Stimulated activated CD8-positive, alpha-beta memory T cell treated with anti-CD3 and anti-CD28 coated beads, Interleukin-4, amount 100 ng/mL, for 24 hours (primary cell): ENCODE results near the gene SEC16A.

Source experiments
- DNase-seq: peaks from one replicate; pipeline ENCODE4 v3.0.0-alpha.2; 2020; ENCODE audit warnings: low read depth

The SEC16A gene

GRCh38 chr9:136517950-136518349, 35.1 kb upstream of the SEC16A start:
- DNase-seq = no peak

DNA sequence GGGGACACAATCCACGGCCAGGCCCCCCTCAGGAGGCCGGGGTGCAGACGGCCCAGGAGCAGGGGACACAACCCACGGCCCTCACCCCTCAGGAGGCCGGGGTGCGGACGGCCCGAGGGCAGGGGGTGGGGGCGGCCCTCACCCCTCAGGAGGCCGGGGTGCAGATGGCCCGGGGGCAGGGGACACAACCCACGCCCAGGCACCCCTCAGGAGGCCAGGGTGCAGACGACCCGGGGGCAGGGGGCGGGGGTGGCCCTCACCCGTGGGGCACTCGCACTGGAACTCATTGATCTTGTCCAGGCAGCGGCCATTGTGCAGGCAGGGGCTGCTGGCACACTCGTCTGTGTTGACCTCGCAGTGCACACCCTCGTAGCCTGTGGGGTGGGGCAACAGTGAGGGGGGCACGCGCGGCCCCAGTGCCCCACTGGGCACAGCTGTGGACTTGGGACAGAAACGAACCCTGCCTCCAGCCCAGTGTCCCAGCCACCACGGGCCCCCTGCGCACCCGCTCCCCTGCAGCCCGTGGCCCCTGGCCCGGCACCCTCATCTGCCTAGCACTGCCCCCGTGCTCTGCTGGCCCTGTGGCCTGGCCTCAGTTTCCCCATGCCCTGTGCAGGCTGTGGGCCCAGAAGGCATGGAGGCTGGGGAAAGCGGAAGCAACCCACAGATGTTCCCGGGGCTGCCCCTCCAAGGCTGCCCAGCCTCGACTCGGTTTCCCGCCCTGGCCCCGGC, 34.3 kb upstream of the SEC16A start:
- no peak for DNase-seq

DNA sequence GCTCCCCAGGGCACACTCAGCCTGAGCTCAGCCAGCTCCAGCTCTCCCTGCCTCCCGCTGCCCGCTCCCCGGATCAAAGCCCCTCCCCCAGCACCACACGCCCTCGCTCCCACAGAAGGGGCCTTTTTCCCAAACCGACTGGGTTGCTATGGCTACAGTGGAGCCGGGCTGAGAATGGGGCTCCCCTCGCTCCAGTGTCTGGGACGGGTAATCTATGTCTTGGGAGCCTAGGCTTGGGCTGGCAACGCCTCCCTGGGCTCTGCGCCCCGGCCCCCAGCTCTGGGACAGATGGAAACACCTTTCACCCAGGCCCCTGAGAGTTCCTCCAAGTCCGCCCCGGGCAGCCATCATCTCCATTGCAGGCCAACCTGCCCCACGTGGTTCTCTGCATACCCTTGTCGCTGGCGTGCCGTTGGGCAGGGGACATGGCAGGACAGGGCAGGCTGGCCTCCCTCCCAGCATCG, 33.4 kb upstream of the SEC16A start:
- DNase-seq = no peak

GRCh38 chr9:136515276-136515675, 32.4 kb upstream of the SEC16A start:
- no peak for DNase-seq

DNA sequence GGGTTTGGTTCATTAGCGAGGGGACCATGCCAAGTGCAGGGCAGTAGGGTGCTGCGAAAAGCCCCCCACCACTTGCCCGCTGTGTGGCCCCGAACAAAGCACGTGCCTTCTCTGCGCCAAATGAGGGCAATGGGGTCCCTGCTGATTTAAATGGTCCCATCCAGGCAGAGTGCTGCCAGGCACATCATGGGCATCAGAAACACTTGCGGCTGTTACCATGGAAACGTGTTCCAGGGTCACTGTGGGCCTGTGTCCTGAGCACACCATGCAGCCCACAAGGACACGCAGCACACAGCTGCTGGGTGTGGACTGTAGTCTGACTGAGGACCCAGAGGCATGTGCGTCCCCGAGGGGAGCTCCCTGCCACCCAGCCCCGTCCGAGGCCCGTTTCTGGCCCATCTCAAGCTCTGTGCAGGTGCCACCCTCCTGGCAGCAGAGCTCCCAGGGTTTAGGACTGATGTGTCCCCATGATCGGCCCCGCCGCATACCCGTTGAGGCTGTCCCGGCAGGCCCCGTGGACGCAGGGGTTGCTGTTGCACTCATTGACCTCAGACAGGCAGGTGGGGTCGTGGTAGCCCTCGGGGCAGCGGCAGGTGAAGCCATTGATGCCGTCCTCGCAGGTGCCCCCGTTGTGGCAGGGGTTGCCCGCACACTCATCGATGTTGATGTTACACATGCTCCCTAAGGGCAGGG, 31.3 kb upstream of the SEC16A start:
- DNase-seq = no peak

GRCh38 chr9:136513191-136513590, 30.4 kb upstream of the SEC16A start:
- DNase-seq = no peak

GRCh38 chr9:136512651-136513071, 29.8 kb upstream of the SEC16A start:
- no peak for DNase-seq

- no peak for DNase-seq
Measured at GRCh38 chr9:136511670-136512592, 29.1 kb upstream of the SEC16A start.

DNA sequence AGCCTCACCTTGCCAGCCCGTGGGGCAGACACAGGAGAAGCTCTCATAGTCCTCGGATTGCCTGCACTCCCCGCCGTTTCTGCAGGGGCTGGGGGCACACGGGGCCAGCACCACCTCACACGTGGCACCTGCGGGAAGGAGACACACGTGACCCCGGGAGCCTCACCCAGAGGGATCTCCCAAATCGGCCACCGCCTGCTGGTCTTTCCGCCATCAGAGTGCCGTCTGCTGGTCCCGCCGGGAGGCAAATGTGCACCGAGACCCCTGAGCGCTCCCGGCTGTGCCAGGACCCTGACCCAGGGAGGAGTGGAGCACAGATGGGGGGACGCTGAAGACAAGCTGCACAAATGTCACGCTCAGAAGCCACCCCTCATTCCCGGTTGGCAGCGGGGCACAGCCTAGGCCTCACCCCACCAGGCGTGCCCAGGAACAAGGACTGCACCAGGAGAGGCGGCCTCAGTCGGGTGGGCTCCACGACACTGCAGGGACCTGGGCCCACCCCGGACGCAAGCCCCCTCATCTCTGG, 28.4 kb upstream of the SEC16A start:
- no peak for DNase-seq

GRCh38 chr9:136510561-136510960, 27.7 kb upstream of the SEC16A start:
- no peak for DNase-seq

DNA sequence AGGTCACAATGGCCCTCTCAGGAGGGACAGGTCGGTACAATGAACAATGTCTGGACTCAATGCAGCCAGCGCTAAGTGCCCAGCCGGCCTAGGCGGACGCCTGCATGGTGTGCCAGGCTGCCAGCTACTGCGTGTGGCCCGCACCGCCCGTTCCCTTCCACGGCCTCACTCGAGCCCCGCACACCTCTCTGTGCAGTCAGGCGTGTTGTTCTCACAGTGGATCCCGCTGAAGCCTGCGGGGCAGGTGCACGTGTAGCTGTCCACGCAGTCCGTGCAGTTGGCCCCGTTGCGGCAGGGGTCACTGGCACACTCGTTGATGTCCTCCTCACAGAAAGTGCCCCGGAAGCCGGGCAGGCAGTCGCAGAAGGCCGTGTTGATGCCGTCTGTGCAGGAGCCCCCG, 26.7 kb upstream of the SEC16A start:
- no peak for DNase-seq

GRCh38 chr9:136508729-136509500, 26.1 kb upstream of the SEC16A start:
- DNase-seq = no peak

GRCh38 chr9:136507992-136508375, 25.1 kb upstream of the SEC16A start:
- DNase-seq = no peak

DNA sequence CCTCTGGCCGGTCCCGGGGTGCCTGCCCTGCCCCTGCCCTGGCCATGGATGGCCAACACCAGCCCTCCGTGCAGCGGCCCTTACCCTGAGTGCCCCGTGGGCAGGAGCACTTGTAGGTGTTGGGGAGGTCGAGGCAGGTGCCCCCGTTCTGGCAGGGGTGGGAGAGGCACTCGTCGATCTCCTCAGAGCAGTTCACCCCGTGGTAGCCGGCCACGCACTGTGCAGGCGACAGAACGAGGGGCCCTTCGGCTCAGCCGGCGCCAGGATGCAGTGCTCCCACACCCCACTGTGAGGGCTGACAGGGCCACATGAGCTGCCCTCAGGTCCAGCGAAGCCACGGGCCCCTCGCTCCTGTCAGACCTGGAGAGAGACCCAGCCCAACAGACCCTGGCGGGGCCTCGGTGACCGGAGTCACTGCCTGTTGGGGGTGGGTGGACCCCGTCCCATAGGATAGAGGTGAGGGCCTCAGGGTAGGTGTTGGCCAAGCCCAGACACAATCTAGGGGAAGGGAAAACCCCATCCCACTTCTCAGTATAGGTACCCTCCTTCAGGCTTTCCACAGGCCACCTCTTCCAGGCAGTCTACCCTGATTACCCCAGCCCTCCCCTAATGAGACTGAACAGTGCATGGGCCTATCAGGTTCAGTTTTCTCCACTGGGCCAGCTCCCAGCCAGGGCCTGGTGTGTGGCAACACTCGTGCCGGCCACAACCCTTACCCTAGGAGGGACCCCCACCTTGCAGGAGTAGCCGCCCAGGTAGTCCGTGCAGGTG, 24.6 kb upstream of the SEC16A start:
- DNase-seq = no peak

DNA sequence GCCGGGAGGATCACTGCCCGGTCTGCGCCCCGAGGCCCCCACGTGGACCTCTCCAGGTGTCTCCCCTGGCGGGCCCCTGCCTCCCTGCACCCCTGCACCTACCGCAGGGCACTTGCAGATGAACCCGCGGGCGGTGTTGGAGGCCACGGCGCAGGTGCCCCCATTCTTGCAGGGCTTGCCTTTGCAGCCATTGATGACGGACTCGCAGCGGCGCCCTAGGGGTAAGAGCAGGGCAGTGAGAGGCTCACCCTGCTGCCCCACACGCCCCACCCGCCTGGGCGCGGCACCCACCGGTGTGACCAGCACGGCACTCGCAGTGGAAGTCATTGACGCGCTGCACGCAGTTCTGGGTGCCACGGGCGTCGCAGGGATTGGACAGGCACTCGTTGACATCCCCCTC, 23.6 kb upstream of the SEC16A start:
- DNase-seq = no peak

DNA sequence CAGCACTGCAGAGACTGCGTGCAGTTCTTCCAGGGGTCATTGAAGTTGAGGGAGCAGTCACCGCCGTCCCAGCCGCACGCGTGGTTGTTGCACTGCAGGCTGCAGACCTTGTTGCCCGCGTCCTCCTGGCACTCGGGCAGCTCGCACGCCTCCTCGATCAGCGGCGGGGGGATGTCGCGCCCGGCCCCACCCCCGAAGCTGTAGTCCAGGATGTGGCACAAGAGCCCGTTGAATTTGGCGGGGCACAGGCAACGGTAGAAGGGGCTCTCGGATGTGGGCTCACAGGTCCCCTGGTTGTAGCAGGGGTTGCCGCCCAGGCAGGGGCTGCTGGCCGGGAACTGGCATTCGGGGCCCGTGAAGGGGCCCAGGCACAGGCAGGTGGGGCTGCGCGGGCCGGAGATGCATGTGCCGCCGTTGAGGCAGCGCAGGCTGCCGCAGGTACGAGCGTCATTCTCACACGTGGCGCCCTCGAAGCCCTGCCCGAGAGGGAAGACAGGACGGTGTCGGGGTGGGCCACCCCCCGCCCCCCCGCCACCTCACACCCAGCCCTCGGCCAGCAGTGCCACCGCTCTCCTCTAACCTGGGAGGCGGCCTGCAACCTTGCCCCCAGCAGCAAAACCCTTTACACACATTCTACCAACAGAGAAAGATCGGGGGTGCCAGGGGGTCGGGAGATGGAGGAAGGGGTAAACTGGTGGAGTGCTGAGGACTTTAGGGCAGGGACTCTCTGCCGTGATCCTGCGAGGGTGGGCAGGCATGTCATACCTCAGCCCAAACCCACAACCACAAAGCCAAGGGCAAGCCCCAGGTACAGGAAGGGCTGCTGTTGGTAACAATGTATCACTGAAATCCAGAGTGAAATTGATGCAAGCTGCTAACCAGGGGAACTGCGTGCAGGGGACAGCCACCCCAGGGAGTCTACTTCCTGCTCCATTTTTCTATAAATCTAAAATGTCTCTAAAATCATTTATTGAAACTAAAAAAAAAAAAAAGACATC, 22.9 kb upstream of the SEC16A start:
- no peak for DNase-seq

DNA sequence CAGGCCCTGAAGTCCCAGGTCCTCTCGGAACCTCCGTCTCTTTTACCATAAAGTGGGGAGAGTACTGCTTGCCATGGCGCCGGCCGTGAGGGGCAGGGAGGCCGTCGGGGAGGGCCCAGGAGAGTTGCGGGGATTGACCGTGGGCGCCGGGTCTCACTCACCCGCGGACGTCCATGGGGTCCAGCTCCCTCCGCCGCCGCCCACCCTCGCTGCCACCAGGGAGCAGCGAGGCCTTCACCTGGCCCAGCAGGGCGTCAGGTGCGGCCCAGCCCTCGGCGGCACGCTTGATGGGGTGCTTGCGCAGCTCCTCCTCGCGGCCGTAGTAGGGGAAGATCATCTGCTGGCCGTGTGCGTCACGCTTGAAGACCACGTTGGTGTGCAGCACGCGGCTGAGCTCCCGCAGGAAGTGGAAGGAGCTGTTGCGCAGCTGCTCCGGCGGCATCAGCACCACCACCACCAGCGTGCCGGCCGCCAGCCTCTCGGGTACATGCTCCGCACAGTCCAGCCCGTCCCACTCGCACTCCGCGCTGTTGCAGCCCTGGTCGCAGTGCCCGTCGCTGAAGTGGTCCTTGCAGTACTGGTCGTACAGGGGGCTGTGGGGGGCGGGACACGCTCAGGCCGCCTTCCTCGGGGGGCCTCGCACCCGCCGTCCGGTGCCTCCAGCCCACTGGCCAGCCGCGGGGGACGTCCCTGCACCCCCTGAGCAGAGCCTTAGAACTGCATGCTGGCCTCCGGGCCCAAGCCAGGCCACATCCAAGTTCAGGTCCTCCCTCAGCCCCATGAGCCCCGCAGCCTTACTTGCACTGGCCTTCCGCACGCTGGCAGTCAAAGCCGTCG, 21.9 kb upstream of the SEC16A start:
- DNase-seq = no peak

- DNase-seq = no peak
Measured at GRCh38 chr9:136502940-136503550, 20.2 kb upstream of the SEC16A start.
